WI38 (cell line): Measurements from ENCODE around the gene USF3.

Experiments used
- H3K4me3 ChIP-seq: 2 replicates; pipeline ENCODE4 v1.5.1; 2011; ENCODE audit warnings: low read depth, mild to moderate bottlenecking, control low read depth, low read length
- TF ChIP-seq, protein P1 (sequence below): IDR thresholded peaks from 2 replicates; pipeline ENCODE4 v1.5.1; 2012; ENCODE audit warnings: low read depth, mild to moderate bottlenecking, control low read depth, low read length

USF3 gene

DNA sequence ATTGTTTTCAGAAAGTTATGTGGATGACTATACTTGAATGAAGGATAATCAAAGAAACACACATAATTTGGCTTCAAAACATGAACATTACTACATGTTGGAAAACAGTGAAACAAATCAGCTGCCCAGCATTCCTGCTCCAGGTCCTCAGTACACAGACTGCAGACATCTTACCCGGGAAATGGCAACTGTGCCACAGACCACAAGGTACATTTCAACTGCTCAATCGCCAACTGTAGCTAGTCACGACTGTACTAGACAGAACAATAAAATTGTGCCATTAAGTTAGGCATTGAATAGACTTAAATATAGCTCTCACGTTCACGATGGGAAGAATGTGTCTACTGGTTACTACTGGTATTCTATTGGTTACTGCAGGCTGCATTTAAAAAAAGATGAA lies 44.6 kb upstream of the USF3 start:
- TF ChIP-seq, protein P1, sequence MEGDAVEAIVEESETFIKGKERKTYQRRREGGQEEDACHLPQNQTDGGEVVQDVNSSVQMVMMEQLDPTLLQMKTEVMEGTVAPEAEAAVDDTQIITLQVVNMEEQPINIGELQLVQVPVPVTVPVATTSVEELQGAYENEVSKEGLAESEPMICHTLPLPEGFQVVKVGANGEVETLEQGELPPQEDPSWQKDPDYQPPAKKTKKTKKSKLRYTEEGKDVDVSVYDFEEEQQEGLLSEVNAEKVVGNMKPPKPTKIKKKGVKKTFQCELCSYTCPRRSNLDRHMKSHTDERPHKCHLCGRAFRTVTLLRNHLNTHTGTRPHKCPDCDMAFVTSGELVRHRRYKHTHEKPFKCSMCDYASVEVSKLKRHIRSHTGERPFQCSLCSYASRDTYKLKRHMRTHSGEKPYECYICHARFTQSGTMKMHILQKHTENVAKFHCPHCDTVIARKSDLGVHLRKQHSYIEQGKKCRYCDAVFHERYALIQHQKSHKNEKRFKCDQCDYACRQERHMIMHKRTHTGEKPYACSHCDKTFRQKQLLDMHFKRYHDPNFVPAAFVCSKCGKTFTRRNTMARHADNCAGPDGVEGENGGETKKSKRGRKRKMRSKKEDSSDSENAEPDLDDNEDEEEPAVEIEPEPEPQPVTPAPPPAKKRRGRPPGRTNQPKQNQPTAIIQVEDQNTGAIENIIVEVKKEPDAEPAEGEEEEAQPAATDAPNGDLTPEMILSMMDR = no peak
- no peak overlapping the region for H3K4me3 ChIP-seq

DNA sequence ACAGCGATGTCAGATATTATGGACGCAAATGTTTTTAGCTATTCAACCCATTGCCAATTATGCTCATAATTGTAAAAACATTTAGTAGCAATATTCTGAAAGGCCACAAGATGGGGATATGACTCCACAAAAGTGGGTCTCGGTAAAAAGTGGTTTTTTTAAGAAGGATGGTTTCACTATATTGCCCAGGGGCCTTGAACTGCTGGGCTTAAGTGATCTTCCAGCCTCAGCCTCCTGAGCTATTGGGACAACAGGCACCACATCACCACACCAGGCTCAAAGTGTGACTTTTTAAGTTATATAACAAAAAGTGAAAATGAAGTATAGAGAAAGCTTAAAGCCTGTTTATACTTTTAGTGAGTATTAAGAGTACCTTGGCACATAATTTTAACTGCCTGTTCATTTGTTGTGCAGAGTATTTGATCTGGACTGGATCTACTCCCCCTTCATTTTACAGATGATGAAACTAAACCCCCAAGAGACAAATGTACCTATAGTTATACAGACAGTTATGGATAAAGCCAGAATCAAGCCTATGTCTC lies 40.2 kb upstream of the USF3 start:
- TF ChIP-seq, protein P1 = peak; percentile 17; the same call in 1 of the 2 replicates
- H3K4me3 ChIP-seq = no peak overlapping the region

DNA sequence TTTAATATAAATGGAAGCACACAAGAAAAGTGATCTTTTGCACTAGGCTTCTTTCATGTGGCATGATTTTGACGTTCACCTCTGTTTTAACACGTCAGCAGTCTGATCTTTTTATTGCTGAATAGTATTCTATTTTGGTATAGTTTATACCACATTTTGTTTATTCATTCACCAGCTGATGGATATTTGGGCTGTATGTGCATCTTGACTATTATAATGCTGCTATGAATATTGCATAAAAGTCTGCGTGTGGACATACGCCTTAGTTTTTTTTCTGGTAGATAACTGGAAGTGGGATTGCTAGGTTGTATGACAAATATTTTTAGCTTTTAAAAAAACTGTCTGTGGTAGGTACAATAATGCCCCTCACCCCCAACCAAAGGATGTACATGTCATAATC lies 35.3 kb upstream of the USF3 start:
- H3K4me3 ChIP-seq = no peak overlapping the region
- TF ChIP-seq, protein P1 = no peak

DNA sequence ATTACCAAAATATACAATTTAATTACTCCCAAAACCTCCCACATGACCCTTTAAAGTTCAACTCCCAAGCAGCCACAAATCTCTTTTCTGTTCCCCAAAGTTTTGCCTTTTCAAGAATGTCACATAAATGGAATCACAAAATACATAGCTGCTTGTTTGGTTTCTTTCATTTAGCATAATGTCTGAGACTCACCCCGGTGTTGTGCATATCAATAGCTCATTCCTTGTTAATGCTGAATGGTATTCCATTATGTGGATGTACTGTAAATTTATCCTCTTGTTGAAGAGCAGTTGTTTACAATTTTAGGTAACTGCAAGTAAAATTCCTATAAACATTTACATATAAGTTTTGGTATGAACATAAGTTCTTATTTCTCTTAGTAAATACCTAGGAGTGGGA lies 34.1 kb upstream of the USF3 start:
- no peak overlapping the region for H3K4me3 ChIP-seq
- TF ChIP-seq, protein P1 = no peak

DNA sequence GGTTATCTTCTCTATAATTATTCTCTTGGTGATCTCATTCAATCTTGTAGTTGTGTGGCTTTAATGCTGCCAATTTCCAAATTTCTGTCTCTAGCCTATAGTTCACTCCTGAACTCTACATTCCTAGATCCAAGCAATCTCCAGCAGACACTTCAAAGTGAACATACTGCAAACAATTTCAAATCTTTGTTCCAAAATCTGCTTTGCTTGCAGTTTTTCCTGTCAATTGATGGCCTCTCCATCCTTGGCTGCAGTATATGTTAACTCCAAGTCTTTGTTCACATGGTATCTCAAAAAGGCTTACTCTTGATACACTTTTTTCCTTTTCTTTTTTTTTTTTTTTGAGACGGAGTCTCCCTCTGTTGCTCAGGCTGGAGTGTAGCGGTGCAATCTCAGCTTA lies 32.2 kb upstream of the USF3 start:
- TF ChIP-seq, protein P1 = no peak
- no peak overlapping the region for H3K4me3 ChIP-seq

DNA sequence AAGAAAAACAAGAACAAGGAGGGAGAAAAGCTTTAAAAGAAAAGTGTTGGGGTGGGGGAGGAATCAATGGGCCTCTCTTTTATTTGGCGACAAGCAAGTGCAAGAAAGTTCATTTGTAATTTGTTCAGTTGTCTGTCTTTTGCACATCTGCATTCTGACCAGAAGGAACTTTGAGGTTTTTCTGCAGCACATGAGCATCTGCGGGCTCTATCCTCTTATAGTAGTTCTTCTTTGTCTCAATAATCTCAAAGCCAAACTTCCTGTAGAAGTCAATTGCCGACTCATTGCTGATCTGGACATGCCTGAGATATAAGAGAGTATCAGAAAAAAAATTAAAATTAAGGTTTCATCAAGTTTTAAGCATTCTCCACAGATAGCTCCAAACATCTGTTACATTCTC lies 25.2 kb upstream of the USF3 start:
- TF ChIP-seq, protein P1 = no peak
- no peak overlapping the region for H3K4me3 ChIP-seq

DNA sequence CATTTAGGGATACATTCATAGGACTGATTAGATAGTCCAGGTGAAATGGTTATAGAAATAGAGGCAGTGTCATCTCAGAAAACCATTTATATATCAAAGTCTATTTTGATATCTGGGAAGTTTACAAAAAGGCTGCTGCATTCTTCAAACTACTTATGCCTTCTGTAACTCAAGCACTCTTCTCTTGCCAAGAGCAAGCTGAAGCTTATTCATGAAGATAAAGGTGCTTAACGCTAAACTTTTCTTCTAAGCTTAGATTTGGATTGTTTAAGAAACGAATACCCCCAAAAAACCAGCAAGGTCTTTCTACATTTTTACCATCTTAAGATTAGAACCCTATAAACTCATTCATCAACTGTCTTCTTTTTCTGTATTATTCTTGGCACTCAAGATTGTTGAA lies 23.3 kb upstream of the USF3 start:
- H3K4me3 ChIP-seq = no peak overlapping the region
- TF ChIP-seq, protein P1 = no peak
